Endothelial cell of umbilical vein (primary cell): ENCODE results near the gene PMFBP1. TPM values are rescaled to one million over a fixed set of nuclear protein-coding genes. Genes with fewer than 3 reads are reported as not detected.

Experiments used
- BruUV-seq: library from RNA; stranded (reverse); fragments of 400-500 nt; replicated peaks from 2 replicates; lab custom pipeline; 2021; lab: Mats Ljungman, UMichigan
- CTCF ChIA-PET: fragments of 300-600, 350-600 bp; sonication (Branson Sonifier 250); formaldehyde crosslinking; loops from one replicate; lab custom pipeline; 2021; ENCODE audit warnings: antibody characterized with exemption, inconsistent platforms; lab: Charles Lee
- POLR2A ChIA-PET: fragments of 300-600, 350-600 bp; sonication (Branson Sonifier 250); formaldehyde crosslinking; loops from one replicate; lab custom pipeline; 2021; ENCODE audit warnings: antibody characterized with exemption, inconsistent platforms; lab: Charles Lee
- DNase-seq: peaks from one replicate; pipeline ENCODE4 v3.0.0-alpha.2; 2011; ENCODE audit warnings: low read depth, low spot score
- FAIRE-seq: peaks from 2 replicates; lab custom pipeline; 2011; peaks lifted over from hg19 to GRCh38; lab: Jason Lieb, UNC
- H2AFZ ChIP-seq: 2 replicates; pipeline ENCODE4 v1.6.0; 2012; ENCODE audit warnings: low read depth, low read length, control low read depth, inconsistent platforms
- H3K27ac ChIP-seq: 2 replicates; pipeline ENCODE4 v1.5.1; 2011; ENCODE audit warnings: low read depth, mild to moderate bottlenecking, control low read depth, low read length, moderate library complexity; ENCODE audit not compliant: insufficient read depth
- H3K27me3 ChIP-seq, 2 experiments: 2 replicates each; pipeline versions ENCODE4 v1.6.0 to v1.6.1; 2011; ENCODE audit warnings: low read length in 2 of 2, mixed read lengths in 1 of 2; ENCODE audit not compliant: control insufficient read depth in 2 of 2, insufficient read depth in 2 of 2
- H3K36me3 ChIP-seq, 2 experiments: 2 replicates in 1 of 2; 3 replicates in 1 of 2; pipeline ENCODE4 v1.5.1; 2011; ENCODE audit warnings: low read length in 2 of 2, mild to moderate bottlenecking in 1 of 2, moderate library complexity in 1 of 2; ENCODE audit not compliant: control insufficient read depth in 2 of 2, insufficient read depth in 2 of 2; ENCODE audit errors: extremely low read depth in 1 of 2
- H3K4me1 ChIP-seq: 3 replicates; pipeline ENCODE4 v1.5.1; 2011; ENCODE audit warnings: mild to moderate bottlenecking, low read length; ENCODE audit not compliant: control insufficient read depth, insufficient read depth; ENCODE audit errors: extremely low read depth
- H3K4me2 ChIP-seq: 2 replicates; pipeline ENCODE4 v1.6.1; 2011; ENCODE audit warnings: low read length, control low read depth, mixed read lengths; ENCODE audit not compliant: insufficient read depth
- H3K4me3 ChIP-seq, 3 experiments: fragments of 200-600 bp in 1 of 3; sonication (generic), shearing (Covaris generic) in 1 of 3; replicated peaks in 1 of 3; 2 replicates each; pipeline ENCODE4 v1.5.1; 2011 to 2016; ENCODE audit warnings: control low read depth in 3 of 3, low read length in 3 of 3, mild to moderate bottlenecking in 2 of 3, inconsistent platforms in 1 of 3, low read depth in 1 of 3, moderate library complexity in 1 of 3; ENCODE audit not compliant: insufficient read depth in 1 of 3
- H3K79me2 ChIP-seq: 2 replicates; pipeline ENCODE4 v1.6.0; 2012; ENCODE audit warnings: low read length, inconsistent platforms; ENCODE audit not compliant: control insufficient read depth, insufficient read depth
- H3K9ac ChIP-seq: replicated peaks from 2 replicates; pipeline ENCODE3; 2011; ENCODE audit warnings: low read length, control low read depth; ENCODE audit not compliant: insufficient read depth; ENCODE audit errors: extremely low read depth
- H3K9me1 ChIP-seq: replicated peaks from 3 replicates; pipeline ENCODE4 v1.6.0; 2011; ENCODE audit warnings: mild to moderate bottlenecking, low read length; ENCODE audit not compliant: control insufficient read depth, insufficient read depth; ENCODE audit errors: extremely low read depth
- H3K9me3 ChIP-seq: replicated peaks from 2 replicates; pipeline ENCODE4 v1.5.1; 2012; ENCODE audit warnings: low read length, inconsistent platforms; ENCODE audit not compliant: control insufficient read depth, insufficient read depth
- H4K20me1 ChIP-seq: replicated peaks from 2 replicates; pipeline ENCODE3; 2011; ENCODE audit warnings: mild to moderate bottlenecking, low read length; ENCODE audit not compliant: control insufficient read depth, insufficient read depth; ENCODE audit errors: extremely low read depth
- GATA2 ChIP-seq: IDR thresholded peaks from 2 replicates; pipeline ENCODE4 v1.7.0; 2011; ENCODE audit warnings: low read depth, mild to moderate bottlenecking, moderate library complexity, mixed read lengths, low read length; ENCODE audit not compliant: insufficient read length, insufficient read depth
- JUN ChIP-seq: IDR thresholded peaks from 2 replicates; pipeline ENCODE4 v1.6.1; 2011; ENCODE audit warnings: borderline replicate concordance, low read depth; ENCODE audit not compliant: insufficient read length, insufficient read depth
- MAX ChIP-seq: IDR thresholded peaks from 2 replicates; pipeline ENCODE4 v1.6.1; 2011; ENCODE audit not compliant: insufficient read depth, insufficient read length
- MYC ChIP-seq: IDR thresholded peaks from one replicate; pipeline ENCODE4 v1.6.1; 2011; ENCODE audit warnings: mild to moderate bottlenecking, low read depth, low read length
- dilution Hi-C: fragments of 300-500 bp; cut with MboI; formaldehyde crosslinking; loops from one replicate; pipeline ENCODE4 v1.15.0; 2019; ENCODE audit warnings: low sequenced_read_pairs; ENCODE audit not compliant: extremely low pct_ligation_motif_present
- intact Hi-C: fragments of 100-400 bp; cut with micrococcal nuclease; formaldehyde crosslinking; loops from one replicate; pipeline ENCODE4 v1.10.0; 2022
- polyA plus RNA-seq, 4 experiments: library from polyadenylated mRNA; depleted of rRNA in 3 of 4; stranded (reverse) in 3 of 4; unstranded in 1 of 4; fragments of >200 nt; gene quantifications; 2 replicates each; pipeline versions ENCODE4 v1.2.1 to v1.2.3, GENCODE V29; 2011 to 2012; ENCODE audit warnings: missing spikeins in 1 of 4
- total RNA-seq: library from RNA; stranded (reverse); gene quantifications from 2 replicates; pipeline ENCODE4 v1.2.3, GENCODE V29; 2021

PMFBP1 gene
- total and polyA plus RNA-seq, 2 donors (not counting 3 experiments of a cell fraction or from before 2014, with no cell fraction given): 0.12 to 0.42 TPM

- Histone ChIP-seq H3K79me2 (no peaks in the 10 kb centered on the region), H3K4me2 (no peak overlapping the region), H3K36me3 (no peaks in the 10 kb centered on the region), H3K27me3 (peaks cover 0 to 3% of the 10 kb centered on the region in 2 experiments), H3K9ac (no peak overlapping the region), H3K4me3 (no peak overlapping the region), H3K4me1 (peaks cover 2% of the 10 kb centered on the region), H3K27ac (no peak overlapping the region), H2AFZ (no peak overlapping the region), H4K20me1 (no peaks in the 10 kb centered on the region), H3K9me3 (no peaks in the 10 kb centered on the region), H3K9me1 (no peaks in the 10 kb centered on the region)
- intact Hi-C loops (no loop called here), dilution Hi-C loops (no loop called here)
- POLR2A ChIA-PET: no interaction called here
- no peak for FAIRE-seq
- no peak for DNase-seq
- no TSS peak for BruUV-seq
- TF ChIP-seq JUN (no peak), GATA2 (no peak), MYC (no peak), MAX (no peak)
- CTCF ChIA-PET: no interaction called here
Measured at GRCh38 chr16:72166954-72167561, 4.9 kb downstream of the PMFBP1 start.

GRCh38 chr16:72166151-72166550 is 5.8 kb downstream of the PMFBP1 start:
- POLR2A ChIA-PET: no interaction called here
- TF ChIP-seq GATA2: no peak
- no peaks in the 10 kb centered on the region for H3K36me3 ChIP-seq
- no peak overlapping the region for H3K4me3 ChIP-seq
- intact Hi-C loops (no loop called here), dilution Hi-C loops (no loop called here)
- H3K9me1 ChIP-seq: no peaks in the 10 kb centered on the region
- no peaks in the 10 kb centered on the region for H4K20me1 ChIP-seq
- DNase-seq (no peak), FAIRE-seq (no peak)
- no peaks in the 10 kb centered on the region for H3K79me2 ChIP-seq
- no peaks in the 10 kb centered on the region for H3K9me3 ChIP-seq
- no TSS peak for BruUV-seq
- no peak overlapping the region for H3K9ac ChIP-seq
- peaks cover 0 to 3% of the 10 kb centered on the region in 2 experiments for H3K27me3 ChIP-seq
- CTCF ChIA-PET: no interaction called here
- H2AFZ ChIP-seq: no peak overlapping the region
- no peak overlapping the region for H3K4me2 ChIP-seq
- no peak overlapping the region for H3K27ac ChIP-seq
- no peaks in the 10 kb centered on the region for H3K4me1 ChIP-seq
